ENCODE data around the gene TMEM171.

Gene TMEM171

DNA sequence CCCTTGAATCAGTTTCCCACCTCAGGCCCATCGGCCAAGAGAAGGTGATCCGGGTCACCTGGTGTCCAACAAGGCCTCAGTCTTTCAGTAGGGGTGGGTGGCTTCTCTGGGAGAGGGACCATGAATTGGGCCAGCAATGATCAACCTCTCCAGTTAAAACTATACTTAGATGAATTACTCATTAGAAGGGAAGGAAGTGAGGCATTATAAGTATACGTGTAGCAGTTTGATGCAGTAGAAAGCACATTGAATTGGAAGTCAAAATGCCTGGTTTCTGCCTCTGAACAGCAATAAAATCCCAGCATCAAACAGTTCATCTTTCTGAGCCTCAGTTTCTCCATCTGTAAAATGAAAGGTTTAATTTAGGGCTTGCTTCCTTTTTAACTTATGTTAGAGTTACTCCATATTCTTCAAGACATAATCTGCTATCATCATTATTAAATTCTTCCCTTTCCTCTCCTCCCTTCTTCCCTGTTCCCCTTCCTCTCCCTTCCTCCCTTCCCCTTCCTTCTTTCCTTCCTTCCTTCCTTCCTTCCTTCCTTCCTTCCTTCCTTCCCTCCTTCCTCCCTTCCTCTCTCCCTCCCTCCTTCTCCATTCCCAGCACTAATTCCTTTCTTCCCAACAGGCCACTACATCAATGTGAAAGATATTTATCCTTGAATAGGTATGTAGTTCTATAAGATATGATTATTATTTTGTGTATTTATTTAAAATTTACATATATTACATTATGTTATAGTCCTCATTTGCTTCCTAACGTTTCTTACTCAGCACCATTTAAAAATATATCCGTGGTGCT, 34.0 kb downstream of the TMEM171 start:
- DNase-seq, result no peak

GRCh38 chr5:73155271-73156222, 35.2 kb downstream of the TMEM171 start:
- no peak for DNase-seq

GRCh38 chr5:73157414-73158303, 37.3 kb downstream of the TMEM171 start:
- DNase-seq, result no peak

GRCh38 chr5:73158313-73158712, 37.9 kb downstream of the TMEM171 start:
- no peak for DNase-seq

DNA sequence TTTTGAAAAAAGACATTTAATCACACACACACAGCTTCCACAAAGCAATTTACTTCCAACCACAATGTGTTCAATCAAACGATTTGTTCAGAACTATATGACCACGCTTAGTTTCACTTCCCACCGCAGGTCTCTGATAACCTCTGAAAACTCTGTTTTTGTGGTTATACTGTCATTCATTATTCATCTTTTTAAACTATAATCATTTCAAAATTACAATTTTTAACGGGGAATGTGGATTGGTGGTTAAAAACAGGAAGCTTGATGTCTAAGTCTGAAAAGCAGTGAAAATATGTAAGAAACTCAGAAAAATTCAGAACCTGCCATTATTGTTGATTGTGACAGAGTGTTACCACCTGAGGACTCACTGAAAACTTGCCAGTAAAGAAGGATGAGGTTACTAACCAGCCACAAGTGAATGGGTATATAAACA, 39.9 kb downstream of the TMEM171 start:
- peak; percentile 76 for DNase-seq

GRCh38 chr5:73170522-73170921, 50.1 kb downstream of the TMEM171 start:
- no peak for DNase-seq

DNA sequence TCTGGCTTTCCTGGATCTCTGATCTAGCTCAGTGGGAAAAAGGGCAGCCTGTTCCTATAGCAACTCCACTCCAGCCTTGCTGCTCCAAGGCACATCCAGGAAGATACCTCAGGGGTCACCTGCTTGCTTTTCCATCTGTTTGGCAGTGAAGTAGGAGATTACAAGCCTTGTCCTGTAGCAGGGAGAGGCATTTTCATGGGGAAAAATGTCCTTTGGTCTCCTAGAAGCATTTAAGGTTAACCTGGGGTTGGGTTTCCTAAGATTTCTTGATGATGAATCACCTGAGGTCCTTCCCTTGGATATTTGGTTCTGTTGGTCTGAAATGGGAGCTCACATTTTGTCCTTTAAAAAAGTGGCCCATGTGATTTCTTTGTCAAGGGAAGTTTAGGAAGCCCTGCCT, 51.1 kb downstream of the TMEM171 start:
- no peak for DNase-seq

GRCh38 chr5:73172951-73173350, 52.6 kb downstream of the TMEM171 start, which contains the start of gene TMEM174:
Gene TMEM174, plus strand, starts transcription at chr5:73173193. Its CDS starts 51 bp downstream, at chr5:73173244.
- DNase-seq, result no peak

DNA sequence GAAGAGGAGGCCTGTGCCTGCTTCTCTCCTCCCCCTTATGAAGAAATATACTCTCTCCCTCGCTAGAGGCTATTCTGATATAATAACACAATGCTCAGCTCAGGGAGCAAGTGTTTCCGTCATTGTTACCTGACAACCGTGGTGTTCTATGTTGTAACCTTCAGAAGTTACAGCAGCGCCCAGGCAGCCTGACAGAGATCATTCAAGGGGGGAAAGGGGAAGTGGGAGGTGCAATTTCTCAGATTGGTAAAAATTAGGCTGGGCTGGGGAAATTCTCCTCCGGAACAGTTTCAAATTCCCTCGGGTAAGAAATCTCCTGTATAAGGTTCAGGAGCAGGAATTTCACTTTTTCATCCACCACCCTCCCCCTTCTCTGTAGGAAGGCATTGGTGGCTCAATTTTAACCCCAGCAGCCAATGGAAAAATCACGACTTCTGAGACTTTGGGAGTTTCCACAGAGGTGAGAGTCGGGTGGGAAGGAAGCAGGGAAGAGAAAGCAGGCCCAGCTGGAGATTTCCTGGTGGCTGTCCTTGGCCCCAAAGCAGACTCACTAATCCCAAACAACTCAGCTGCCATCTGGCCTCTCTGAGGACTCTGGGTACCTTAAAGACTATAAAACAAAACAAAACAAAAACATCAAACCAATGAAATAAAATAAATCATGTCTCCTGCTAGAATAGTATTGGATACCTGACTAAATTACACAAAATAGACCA, 53.9 kb downstream of the TMEM171 start:
- DNase-seq, result no peak

DNA sequence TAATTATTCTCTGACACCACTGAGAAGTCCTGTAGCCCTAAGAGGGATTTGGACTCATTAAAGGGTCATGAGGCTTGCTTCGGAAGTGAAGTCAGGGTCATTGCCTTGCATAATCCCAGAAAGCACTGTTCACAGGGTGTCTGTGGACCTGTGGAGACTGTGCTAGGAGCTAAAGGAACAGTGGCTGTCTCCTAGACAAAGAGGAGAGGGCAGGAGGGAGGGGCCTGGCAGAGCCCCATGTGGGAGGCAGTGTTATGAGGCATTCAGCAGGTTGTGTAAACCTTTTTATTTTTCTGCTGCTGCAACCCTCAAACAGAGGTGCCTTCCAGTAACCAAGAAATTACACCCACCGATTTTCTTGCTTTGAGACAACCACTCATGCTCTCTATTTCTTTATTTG, 55.9 kb downstream of the TMEM171 start:
- no peak for DNase-seq

DNA sequence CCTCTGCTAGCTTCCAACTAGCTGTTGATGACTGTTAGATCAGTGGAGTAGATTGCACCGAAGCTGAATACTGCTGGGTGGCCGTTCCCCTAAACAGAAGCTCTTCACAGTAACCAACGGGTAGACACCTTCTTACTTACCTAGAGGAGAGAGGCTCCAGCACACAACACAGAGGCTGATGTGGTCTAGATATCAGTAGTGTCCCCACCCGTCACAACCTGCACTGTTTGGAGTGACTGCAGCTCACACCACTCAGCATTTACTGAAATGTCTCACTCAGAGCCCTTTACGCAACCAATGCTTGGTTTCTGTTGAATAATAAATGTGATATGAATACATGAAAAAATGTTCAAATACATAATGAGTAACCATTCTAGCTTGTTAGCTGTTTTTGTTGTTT, 57.9 kb downstream of the TMEM171 start:
- DNase-seq, result no peak

- no peak for DNase-seq
Measured at GRCh38 chr5:73179730-73180129, 59.4 kb downstream of the TMEM171 start.

DNA sequence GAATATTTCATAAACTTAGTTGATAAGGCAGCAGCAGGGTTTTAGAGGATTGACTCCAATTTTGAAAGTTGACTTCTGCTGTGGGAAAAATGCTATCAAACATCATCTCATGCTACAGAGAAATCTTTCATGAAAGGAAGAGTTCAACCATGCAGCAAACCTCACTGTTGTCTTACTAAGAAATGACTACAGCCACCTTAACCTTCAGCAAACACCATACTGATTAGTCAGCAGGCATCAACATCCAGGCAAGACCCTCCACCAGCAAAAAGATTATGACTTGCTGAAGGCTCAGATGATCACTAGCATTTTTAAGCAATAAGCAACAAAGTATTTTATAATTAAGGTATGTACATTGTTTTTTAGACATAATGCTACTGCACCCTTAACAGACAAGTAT, 60.2 kb downstream of the TMEM171 start:
- DNase-seq, result no peak
